HepG2 (cell line): Measurements from ENCODE around the gene VPS37D. TPM values are rescaled to one million over a fixed set of nuclear protein-coding genes. Genes with fewer than 3 reads are reported as not detected.

Experiments
- ATAC-seq: fragments of 200-7000 bp; cut with Tn5 transposase; 3 replicates; pipeline ENCODE4 v1.9.1; 2020; ENCODE audit warnings: mild to moderate bottlenecking, moderate library complexity
- BruUV-seq: library from RNA; stranded (reverse); fragments of 400-500 nt; replicated peaks from 2 replicates; lab custom pipeline; 2021; lab: Mats Ljungman, UMichigan
- CTCF ChIA-PET: fragments of 300-600 bp; formaldehyde crosslinking; extraction: SDS; loops from one replicate; lab custom pipeline; 2021; ENCODE audit warnings: low total read pairs, inconsistent platforms, low intra/inter-chr PET ratio; lab: Yijun Ruan, JAX
- POLR2A ChIA-PET: fragments of 350-600 bp; sonication (Branson Sonifier 250); formaldehyde crosslinking; loops from one replicate; lab custom pipeline; 2020; ENCODE audit warnings: antibody characterized with exemption, inconsistent platforms; lab: Yijun Ruan, JAX
- DNase-seq: peaks from one replicate; pipeline ENCODE4 v3.0.0-alpha.2; 2015; ENCODE audit warnings: low spot score
- FAIRE-seq: peaks from 3 replicates; lab custom pipeline; 2011; peaks lifted over from hg19 to GRCh38; lab: Jason Lieb, UNC
- H2AFZ ChIP-seq: one replicate; pipeline ENCODE4 v1.6.1; 2011; ENCODE audit warnings: low read length, inconsistent platforms
- H3K27ac ChIP-seq: fragments of 300-600 bp; 3 replicates; pipeline ENCODE4 v1.8.0; 2011; ENCODE audit warnings: mixed run types, mild to moderate bottlenecking, mixed read lengths, low read length, inconsistent platforms; ENCODE audit not compliant: insufficient read depth; ENCODE audit errors: extremely low read length
- H3K27me3 ChIP-seq, 2 experiments: fragments of 200-600 bp in 1 of 2; 2 replicates in 1 of 2; 3 replicates in 1 of 2; pipeline versions ENCODE4 v1.6.0 to v1.8.0; 2011; ENCODE audit warnings: low read length in 2 of 2, mild to moderate bottlenecking in 2 of 2, moderate library complexity in 2 of 2, inconsistent platforms in 1 of 2; ENCODE audit not compliant: insufficient read depth in 2 of 2, control insufficient read depth in 1 of 2
- H3K36me3 ChIP-seq, 2 experiments: fragments of 200-600 bp in 1 of 2; replicated peaks in 1 of 2; 2 replicates in 1 of 2; 3 replicates in 1 of 2; pipeline versions ENCODE4 v1.5.1 to v1.8.0; 2011; ENCODE audit warnings: low read length in 2 of 2, inconsistent platforms in 1 of 2; ENCODE audit not compliant: insufficient read depth in 2 of 2, control insufficient read depth in 1 of 2
- H3K4me1 ChIP-seq: 2 replicates; pipeline ENCODE4 v1.5.1; 2012; ENCODE audit warnings: low read length, inconsistent platforms; ENCODE audit not compliant: insufficient read depth
- H3K4me2 ChIP-seq: 2 replicates; pipeline ENCODE4 v1.6.0; 2011; ENCODE audit warnings: low read depth, low read length, inconsistent platforms
- H3K4me3 ChIP-seq, 3 experiments: fragments of 200-600 bp in 1 of 3; sonication (generic), shearing (Covaris generic) in 1 of 3; replicated peaks in 1 of 3; 2 replicates each; pipeline ENCODE4 v1.5.1; 2011 to 2016; ENCODE audit warnings: low read length in 3 of 3, inconsistent platforms in 2 of 3, low read depth in 2 of 3, mild to moderate bottlenecking in 2 of 3, control low read depth in 1 of 3, mixed read lengths in 1 of 3; ENCODE audit not compliant: insufficient read depth in 1 of 3
- H3K79me2 ChIP-seq: one replicate; pipeline ENCODE4 v1.6.1; 2011; ENCODE audit warnings: low read length, inconsistent platforms; ENCODE audit not compliant: insufficient read depth
- H3K9ac ChIP-seq: 2 replicates; pipeline ENCODE4 v1.6.0; 2011; ENCODE audit warnings: mild to moderate bottlenecking, low read depth, low read length, inconsistent platforms; ENCODE audit not compliant: insufficient read depth
- H3K9me3 ChIP-seq: 2 replicates; pipeline ENCODE4 v1.5.1; 2012; ENCODE audit warnings: mild to moderate bottlenecking, low read length
- H4K20me1 ChIP-seq: 2 replicates; pipeline ENCODE4 v1.6.0; 2011; ENCODE audit warnings: inconsistent platforms, mild to moderate bottlenecking, low read length, moderate library complexity; ENCODE audit not compliant: insufficient read depth
- NFYC ChIP-seq: IDR thresholded peaks from 2 replicates; pipeline ENCODE4 v1.6.1; 2016; ENCODE audit warnings: missing genetic modification reagents, missing compliant biosample characterization
- ZFP41 ChIP-seq: sonication (generic); formaldehyde crosslinking; IDR thresholded peaks from 2 replicates; pipeline ENCODE4 v1.4.0; 2020; ENCODE audit warnings: mild to moderate bottlenecking, missing genetic modification reagents, borderline replicate concordance
- ZNF850 ChIP-seq: sonication (generic); formaldehyde crosslinking; conservative IDR thresholded peaks from 2 replicates; pipeline ENCODE4 v1.9.0; 2021; ENCODE audit warnings: mild to moderate bottlenecking, missing genetic modification reagents
- ZSCAN22 ChIP-seq: sonication (generic); formaldehyde crosslinking; IDR thresholded peaks from 2 replicates; pipeline ENCODE4 v1.4.0; 2020; ENCODE audit warnings: mild to moderate bottlenecking, missing genetic modification reagents
- WGBS: methylation state at CpG from one replicate; pipeline ENCODE4 v1.1.6; 2017; ENCODE audit warnings: low lambda C conversion rate; 5-methylcytosine and 5-hydroxymethylcytosine counted together
- in situ Hi-C: cut with HindIII; loops from 2 replicates; pipeline ENCODE4 v1.10.0; 2017; ENCODE audit warnings: low pct_unique_long_range_greater_than_20kb; ENCODE audit not compliant: extremely low pct_ligation_motif_present
- intact Hi-C: fragments of 100-400 bp; cut with micrococcal nuclease; formaldehyde crosslinking; loops from one replicate; pipeline ENCODE4 v1.10.0; 2022; ENCODE audit not compliant: unreplicated experiment
- polyA plus RNA-seq, 8 experiments: library from polyadenylated mRNA; depleted of rRNA in 3 of 8; stranded (reverse) in 7 of 8; unstranded in 1 of 8; fragments of >200 nt; fragmentation: Illumina TruSeq in 4 of 8; extraction: Trizol in 4 of 8; gene quantifications; 2 replicates each; pipeline versions ENCODE4 v1.2.1 to v1.2.3, GENCODE V29; 2011 to 2016; ENCODE audit warnings: low read depth in 4 of 8, missing spikeins in 1 of 8, mixed read lengths in 1 of 8; ENCODE audit not compliant: insufficient read depth in 1 of 8
- total RNA-seq, 5 experiments: library from RNA; depleted of rRNA; stranded (reverse); fragments of >200 nt; fragmentation: Illumina TruSeq; extraction: Trizol; gene quantifications; 2 replicates each; pipeline ENCODE4 v1.2.3, GENCODE V29; 2016; ENCODE audit warnings: low read depth in 1 of 5
- TF ChIP-seq, protein P1 (sequence below), 2 experiments: sonication (generic) in 1 of 2; formaldehyde crosslinking in 1 of 2; IDR thresholded peaks; 2 replicates each; pipeline versions ENCODE4 v1.6.1 to v1.9.0; 2014 to 2022; ENCODE audit warnings: antibody characterized with exemption in 1 of 2, borderline replicate concordance in 1 of 2, inconsistent platforms in 1 of 2, low read depth in 1 of 2, missing genetic modification reagents in 1 of 2

Gene VPS37D
- total and polyA plus RNA-seq, 2 of the 13 experiments (the other 11 are each of a cell fraction or from before 2014, with no cell fraction given), result 3.8 to 6.3 TPM

- peaks cover 15% of the 10 kb centered on the region for H3K4me1 ChIP-seq
- H3K4me3 ChIP-seq, result no peak overlapping the region
- no peak for ATAC-seq
- whole genome bisulfite sequencing, result 91% methylated on average over 10 of the region's 18 CpGs
- BruUV-seq, result no TSS peak
- POLR2A ChIA-PET, result interaction anchor here (1.4 kb wide), 1 partner anchor 13 kb away, joined by 4 read pairs; no protein-coding TSS in a partner anchor
- no peak overlapping the region for H3K4me2 ChIP-seq
- H3K27me3 ChIP-seq, result no peaks in the 10 kb centered on the region
- H3K27ac ChIP-seq, result no peak overlapping the region
- no peaks in the 10 kb centered on the region for H3K79me2 ChIP-seq
- peaks cover 5 to 17% of the 10 kb centered on the region in 2 experiments; a peak in 4 of 5 replicates for H3K36me3 ChIP-seq
- DNase-seq, result no peak
- H3K9ac ChIP-seq, result no peak overlapping the region
- no peaks in the 10 kb centered on the region for H3K9me3 ChIP-seq
- CTCF ChIA-PET, result interaction anchor here (2.2 kb wide), 1 partner anchor 23 kb away, joined by 15 read pairs; no protein-coding TSS in a partner anchor
- no peak overlapping the region for H2AFZ ChIP-seq
- FAIRE-seq, result no peak
- in situ Hi-C loops (no loop called here), intact Hi-C loops (no loop called here)
- TF ChIP-seq NFYC (CRISPR knock-in tag) (no peak), ZNF850 (CRISPR knock-in tag) (no peak), ZSCAN22 (CRISPR knock-in tag) (no peak), ZFP41 (CRISPR knock-in tag) (no peak)
- TF ChIP-seq, protein P1, sequence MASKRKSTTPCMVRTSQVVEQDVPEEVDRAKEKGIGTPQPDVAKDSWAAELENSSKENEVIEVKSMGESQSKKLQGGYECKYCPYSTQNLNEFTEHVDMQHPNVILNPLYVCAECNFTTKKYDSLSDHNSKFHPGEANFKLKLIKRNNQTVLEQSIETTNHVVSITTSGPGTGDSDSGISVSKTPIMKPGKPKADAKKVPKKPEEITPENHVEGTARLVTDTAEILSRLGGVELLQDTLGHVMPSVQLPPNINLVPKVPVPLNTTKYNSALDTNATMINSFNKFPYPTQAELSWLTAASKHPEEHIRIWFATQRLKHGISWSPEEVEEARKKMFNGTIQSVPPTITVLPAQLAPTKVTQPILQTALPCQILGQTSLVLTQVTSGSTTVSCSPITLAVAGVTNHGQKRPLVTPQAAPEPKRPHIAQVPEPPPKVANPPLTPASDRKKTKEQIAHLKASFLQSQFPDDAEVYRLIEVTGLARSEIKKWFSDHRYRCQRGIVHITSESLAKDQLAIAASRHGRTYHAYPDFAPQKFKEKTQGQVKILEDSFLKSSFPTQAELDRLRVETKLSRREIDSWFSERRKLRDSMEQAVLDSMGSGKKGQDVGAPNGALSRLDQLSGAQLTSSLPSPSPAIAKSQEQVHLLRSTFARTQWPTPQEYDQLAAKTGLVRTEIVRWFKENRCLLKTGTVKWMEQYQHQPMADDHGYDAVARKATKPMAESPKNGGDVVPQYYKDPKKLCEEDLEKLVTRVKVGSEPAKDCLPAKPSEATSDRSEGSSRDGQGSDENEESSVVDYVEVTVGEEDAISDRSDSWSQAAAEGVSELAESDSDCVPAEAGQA (IDR thresholded peaks at IDR 0.05; ENCODE audit: low read depth), result no peak
- TF ChIP-seq, protein P1 (CRISPR knock-in tag; IDR thresholded peaks at IDR 0.05; ENCODE audit: borderline replicate concordance), result no peak
- peaks cover 5% of the 10 kb centered on the region; the same call in 1 of the 2 replicates for H4K20me1 ChIP-seq
Observed at GRCh38 chr7:73702665-73703064, 35.0 kb downstream of the VPS37D start.
